ENCODE results near the gene CD7. TPM values are rescaled to one million over a fixed set of nuclear protein-coding genes. Genes with fewer than 3 reads are reported as not detected.

CD7 gene
- total RNA-seq, 4 donors from 2014 or later = 0.29 to 4.4 (median 1.6) TPM

- 7% methylated on average over 53 of the region's 86 CpGs for WGBS
- peaks cover 44% of the 10 kb centered on the region for H3K4me1 ChIP-seq
- peak overlapping the region; percentile 99 for H3K27ac ChIP-seq
- H3K4me3 ChIP-seq = peak overlapping the region; percentile 75
- peak; percentile 98 for DNase-seq (ENCODE audit: low spot score in 2 of 2)
- no peaks in the 10 kb centered on the region for H3K27me3 ChIP-seq
- H3K36me3 ChIP-seq = no peaks in the 10 kb centered on the region
- no peak for TF ChIP-seq CTCF (IDR thresholded peaks at IDR 0.05)
- TF ChIP-seq POLR2A (IDR thresholded peaks at IDR 0.05) = peak; percentile 73 to 94
- peak in 2 of 3 donors; percentile 66 to 92 for TF ChIP-seq POLR2AphosphoS5 (IDR thresholded peaks at IDR 0.05)
- no peak for TF ChIP-seq EP300 (IDR thresholded peaks at IDR 0.05)
- H3K9me3 ChIP-seq = no peaks in the 10 kb centered on the region
Observed at GRCh38 chr17:82292251-82293154, 24.9 kb downstream of the CD7 start.

GRCh38 chr17:82291582-82292250, 25.7 kb downstream of the CD7 start:
- WGBS = 87% methylated on average over 19 of the region's 19 CpGs
- no peaks in the 10 kb centered on the region for H3K9me3 ChIP-seq
- no peaks in the 10 kb centered on the region for H3K27me3 ChIP-seq
- H3K36me3 ChIP-seq = no peaks in the 10 kb centered on the region
- H3K4me3 ChIP-seq = peak overlapping the region; percentile 75
- peaks cover 36% of the 10 kb centered on the region for H3K4me1 ChIP-seq
- peak in 1 of 2 donors; percentile 61 for DNase-seq (ENCODE audit: low spot score in 2 of 2)
- TF ChIP-seq POLR2A (IDR thresholded peaks at IDR 0.05) (no peak), POLR2AphosphoS5 (IDR thresholded peaks at IDR 0.05) (no peak), CTCF (IDR thresholded peaks at IDR 0.05) (no peak), EP300 (IDR thresholded peaks at IDR 0.05) (no peak)
- H3K27ac ChIP-seq = peak overlapping the region; percentile 99

- H3K4me1 ChIP-seq = peaks cover 18% of the 10 kb centered on the region
- peak in 1 of 2 donors; percentile 55 for DNase-seq (ENCODE audit: low spot score in 2 of 2)
- H3K27ac ChIP-seq = peak overlapping the region; percentile 38
- 79% methylated on average over 18 of the region's 19 CpGs for WGBS
- TF ChIP-seq CTCF (IDR thresholded peaks at IDR 0.05) = no peak
- no peak for TF ChIP-seq EP300 (IDR thresholded peaks at IDR 0.05)
- peak in 1 of 3 donors; percentile 36 for TF ChIP-seq POLR2AphosphoS5 (IDR thresholded peaks at IDR 0.05)
- no peak overlapping the region for H3K4me3 ChIP-seq
- H3K9me3 ChIP-seq = no peaks in the 10 kb centered on the region
- no peaks in the 10 kb centered on the region for H3K36me3 ChIP-seq
- no peaks in the 10 kb centered on the region for H3K27me3 ChIP-seq
Observed at GRCh38 chr17:82287868-82288801, 29.3 kb downstream of the CD7 start.

- Histone ChIP-seq H3K27me3 (no peaks in the 10 kb centered on the region), H3K36me3 (no peaks in the 10 kb centered on the region), H3K9me3 (no peaks in the 10 kb centered on the region), H3K27ac (no peak overlapping the region), H3K4me3 (no peak overlapping the region), H3K4me1 (peaks cover 24% of the 10 kb centered on the region)
- TF ChIP-seq CTCF (IDR thresholded peaks at IDR 0.05) (no peak), POLR2AphosphoS5 (IDR thresholded peaks at IDR 0.05) (no peak), POLR2A (IDR thresholded peaks at IDR 0.05) (no peak), EP300 (IDR thresholded peaks at IDR 0.05) (no peak)
- 86% methylated on average over 7 of the region's 9 CpGs for WGBS
- DNase-seq (ENCODE audit: low spot score in 2 of 2) = no peak
Observed at GRCh38 chr17:82287013-82287867, 30.2 kb downstream of the CD7 start.
